Hypothalamus (tissue), 51 donors: ENCODE data around the gene ZNF2.

ENCODE experiments used
- DNase-seq, 51 donors: peaks; one replicate each; lab custom pipeline; 2025; lab: John Stamatoyannopoulos, UW

The ZNF2 gene

DNA sequence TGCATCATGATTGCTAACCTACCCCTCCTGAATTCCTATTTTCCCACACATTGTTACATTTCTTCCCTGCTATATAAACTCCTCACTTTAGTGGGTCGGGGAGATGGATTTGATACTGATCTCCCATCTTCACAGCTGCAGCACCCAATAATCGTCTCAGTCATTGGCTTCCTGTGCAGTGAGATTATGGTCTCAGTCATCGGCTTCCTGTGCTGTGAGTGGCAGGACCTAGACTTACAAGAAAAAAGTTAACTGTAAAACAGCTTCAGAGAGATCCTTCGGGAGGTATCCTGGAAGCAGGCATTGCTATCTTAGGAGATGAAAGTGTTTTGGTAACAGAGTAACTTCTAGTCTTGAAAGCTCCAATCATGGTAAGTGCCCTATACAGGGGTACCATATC is 38.3 kb downstream of the ZNF2 start:
- DNase-seq = no peak

DNA sequence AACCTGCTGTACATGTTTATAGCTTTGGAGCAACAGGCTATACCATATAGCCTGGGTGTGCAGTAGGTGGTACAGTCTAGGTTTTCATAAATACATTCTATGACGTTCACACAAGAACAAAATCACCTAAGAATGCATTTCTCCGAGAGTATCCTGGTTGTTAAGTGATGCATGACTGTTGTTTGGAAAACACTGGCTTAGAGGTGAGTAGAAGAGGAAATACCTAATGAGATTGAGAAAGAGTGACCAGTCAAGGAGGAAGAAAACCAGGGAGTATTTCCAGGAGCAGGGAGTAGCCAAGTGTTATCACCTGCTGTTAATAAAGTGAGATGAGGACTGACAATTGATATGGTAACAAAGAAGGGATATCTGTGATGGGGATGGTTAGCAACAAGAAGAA is 38.8 kb downstream of the ZNF2 start:
- DNase-seq = no peak

DNA sequence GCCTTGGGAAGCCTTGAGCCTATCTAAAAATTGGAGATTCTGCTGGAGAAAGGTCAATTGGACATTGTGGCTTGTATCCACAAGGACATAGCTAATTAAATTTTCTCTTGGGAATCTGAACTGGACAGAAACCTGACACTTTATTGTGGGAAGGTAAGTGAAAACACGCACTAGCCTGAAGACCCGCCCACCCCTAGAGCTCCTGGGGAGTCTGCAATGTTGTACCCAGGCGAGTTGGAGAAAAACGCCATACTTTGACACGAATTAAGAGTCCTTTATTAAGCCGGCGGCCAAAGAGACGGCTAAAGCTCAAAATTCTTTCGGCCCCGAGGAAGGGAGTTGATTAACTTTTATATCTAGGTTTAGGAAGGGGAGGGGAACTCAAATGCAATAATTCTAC is 40.5 kb downstream of the ZNF2 start:
- no peak for DNase-seq

DNA sequence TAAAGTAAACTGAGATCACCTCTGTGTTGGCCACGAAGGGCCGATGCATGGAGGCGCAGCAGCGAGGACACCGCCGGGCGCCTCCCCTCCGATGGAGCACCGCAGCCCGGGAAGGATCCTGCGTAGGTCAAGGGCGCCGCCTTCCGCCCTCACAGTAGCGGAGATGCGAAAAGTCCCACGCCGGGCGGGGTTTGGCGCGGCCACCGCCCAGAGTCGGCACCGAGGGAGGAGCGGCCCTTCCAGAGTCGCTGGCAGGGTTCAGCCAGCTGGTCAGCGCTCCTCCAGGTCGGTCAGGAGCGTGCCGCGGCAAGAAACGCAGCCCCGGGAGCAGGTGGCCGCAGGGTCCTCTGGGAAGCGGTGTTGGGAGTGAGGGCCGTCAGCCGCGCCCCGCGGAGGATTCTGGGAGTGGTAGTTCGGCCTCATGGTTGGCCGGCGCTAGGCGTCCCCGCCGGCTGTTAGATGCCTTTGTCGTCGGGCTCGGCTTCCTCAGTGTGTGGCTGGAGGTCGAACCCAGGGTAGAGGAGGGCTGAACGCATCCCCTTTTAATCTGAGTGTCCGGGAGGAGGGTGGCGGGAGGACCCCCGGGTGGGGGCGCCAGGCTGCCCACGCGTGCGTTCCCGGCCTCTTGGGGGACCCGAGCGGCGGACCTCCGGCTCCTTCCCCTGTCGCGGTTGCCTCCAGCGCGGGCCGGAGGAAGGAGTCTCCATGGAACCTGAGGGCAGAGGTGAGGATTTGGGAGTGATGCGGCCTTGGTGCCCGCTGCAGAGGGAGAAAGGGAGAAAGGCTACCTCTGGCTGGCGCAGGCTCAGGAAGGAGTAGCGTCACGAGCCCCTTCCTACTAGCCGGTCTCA is 41.7 kb downstream of the ZNF2 start, which contains the start of gene ZNF892:
TSS of gene ZNF892 (plus strand) at position 411 of the 851 bp plus-strand sequence. CDS start at position 706, 295 bp downstream.
- DNase-seq = peak; percentile 57 to 94 (median 85)

- no peak for DNase-seq
These were observed 42.5 kb downstream of the ZNF2 start for GRCh38 chr2:95208106-95208505.

- DNase-seq = no peak
These were observed 49.5 kb downstream of the ZNF2 start for GRCh38 chr2:95215018-95215612.

DNA sequence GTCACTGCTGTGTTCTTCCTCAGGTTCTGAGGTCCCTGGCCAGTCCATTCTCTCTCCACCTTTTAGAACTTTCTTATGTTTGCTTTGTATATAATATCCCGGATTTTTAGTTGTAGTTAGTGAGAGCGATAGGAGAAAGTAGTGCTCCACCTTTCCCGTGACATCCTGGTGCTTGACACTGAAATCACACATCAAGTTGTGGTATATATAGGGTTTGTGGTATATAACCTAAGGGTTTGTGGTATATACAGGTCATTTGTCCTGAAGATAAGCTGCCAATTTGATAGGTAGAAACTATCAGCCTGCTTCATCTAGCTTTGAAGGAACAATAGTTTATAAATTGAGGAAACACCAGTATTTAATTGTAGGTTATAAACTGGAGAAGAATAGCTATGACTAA is 54.8 kb downstream of the ZNF2 start:
- no peak for DNase-seq

- no peak for DNase-seq
These were observed 60.0 kb downstream of the ZNF2 start for GRCh38 chr2:95225658-95226057.

DNA sequence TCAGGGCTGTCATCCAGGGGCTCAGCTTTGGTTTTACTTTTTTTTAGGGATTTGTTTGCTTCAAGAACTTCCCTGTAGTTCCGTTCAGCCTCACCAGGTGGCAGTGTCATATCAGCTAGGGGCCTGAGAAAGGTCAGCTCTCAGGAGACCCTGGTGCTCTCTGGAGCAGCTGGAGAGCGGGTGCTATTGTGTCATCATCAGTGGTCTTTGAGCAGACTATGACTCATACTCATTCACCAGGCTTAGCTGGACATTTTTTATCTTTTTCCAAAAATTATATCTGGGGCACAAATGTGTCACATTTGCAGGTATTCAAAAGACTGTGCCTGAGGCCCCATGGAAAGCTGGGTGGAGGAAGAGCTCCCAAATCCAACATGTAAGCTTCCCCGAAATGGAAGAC is 66.1 kb downstream of the ZNF2 start:
- peak in 43 of 51 donors; percentile 5 to 81 (median 36) for DNase-seq

DNA sequence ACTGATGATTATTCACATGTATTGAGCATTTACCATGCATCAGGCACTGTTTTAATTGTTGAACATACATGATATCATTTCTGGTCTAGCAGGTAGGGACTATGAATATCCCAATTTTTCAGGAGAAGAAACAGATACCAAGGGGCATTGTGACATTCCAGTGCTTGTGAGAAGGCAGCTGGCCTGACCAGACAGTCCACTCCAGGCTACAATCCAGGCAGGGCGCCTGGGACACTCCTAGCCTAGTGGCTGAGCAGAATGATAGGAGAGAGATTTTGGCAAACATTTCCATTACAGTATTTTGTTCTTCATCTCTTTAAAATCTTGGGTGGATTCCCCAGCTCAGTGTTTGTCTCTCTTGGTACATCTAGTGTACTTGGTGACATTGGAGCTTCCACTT is 66.6 kb downstream of the ZNF2 start:
- DNase-seq = no peak
